Muscle of arm (tissue), 14 donors: ENCODE results near the gene SLC35G3. TPM values are rescaled to one million over a fixed set of nuclear protein-coding genes. Genes with fewer than 3 reads are reported as not detected.
"Not testable (repeated sequence)": the region's sequence is repeated elsewhere in the genome, so short reads cannot be mapped to it uniquely, and the experiment has no call there.

Source experiments
- DNase-seq: peaks from one replicate; pipeline ENCODE4 v3.0.0-alpha.2; 2013
- long read RNA-seq, 11 donors: transcript quantifications; one replicate each; lab custom pipeline, GENCODE V29; 2026
- polyA plus RNA-seq, 12 donors: library from polyadenylated mRNA; unstranded; fragments of 120-200 nt; gene quantifications; one replicate each; pipeline ENCODE4 v1.2.1, GENCODE V29; 2013; ENCODE audit not compliant: insufficient read length in 12 of 12

SLC35G3 gene
- under 1 TPM in 9 of 12 donors, not detected in 3; 0.08 to 0.89 (median 0.47) TPM for polyA plus RNA-seq
- long read RNA-seq, donor 1, result 0 reads
- long read RNA-seq, donor 2, partial matches to known transcripts, result 0 of 4 reads
- long read RNA-seq, donor 2, other reads (novel, unspliced or antisense), result 0 of 4 reads
- long read RNA-seq, donor 3, result 0 reads
- long read RNA-seq, donor 4, partial matches to known transcripts, result 0 of 1 reads
- long read RNA-seq, donor 4, other reads (novel, unspliced or antisense), result 0 of 1 reads
- long read RNA-seq, donor 5, transcript SLC35G3-201 (1 exons, 2,004 nt), result major isoform, 5 of 5 reads
- long read RNA-seq, donor 5, partial matches to known transcripts, result 0 of 5 reads
- long read RNA-seq, donor 5, other reads (novel, unspliced or antisense), result 0 of 5 reads
- long read RNA-seq, donor 6, partial matches to known transcripts, result 0 of 2 reads
- long read RNA-seq, donor 6, other reads (novel, unspliced or antisense), result 0 of 2 reads
- long read RNA-seq, donor 7, result 0 reads
- long read RNA-seq, donor 8, partial matches to known transcripts, result 0 of 3 reads
- long read RNA-seq, donor 8, other reads (novel, unspliced or antisense), result 0 of 3 reads
- long read RNA-seq, donor 9, result 0 reads
- long read RNA-seq, donor 10, partial matches to known transcripts, result 0 of 1 reads
- long read RNA-seq, donor 10, other reads (novel, unspliced or antisense), result 0 of 1 reads
- long read RNA-seq, donor 11, partial matches to known transcripts, result 0 of 3 reads
- long read RNA-seq, donor 11, other reads (novel, unspliced or antisense), result 0 of 3 reads

- DNase-seq, result not testable (repeated sequence)
Measured at GRCh38 chr17:35194001-35194400, at the start of gene SLC35G3. TSS of gene SLC35G3 (minus strand) at chr17:35194393. CDS start at chr17:35194307, 86 bp downstream.

DNA sequence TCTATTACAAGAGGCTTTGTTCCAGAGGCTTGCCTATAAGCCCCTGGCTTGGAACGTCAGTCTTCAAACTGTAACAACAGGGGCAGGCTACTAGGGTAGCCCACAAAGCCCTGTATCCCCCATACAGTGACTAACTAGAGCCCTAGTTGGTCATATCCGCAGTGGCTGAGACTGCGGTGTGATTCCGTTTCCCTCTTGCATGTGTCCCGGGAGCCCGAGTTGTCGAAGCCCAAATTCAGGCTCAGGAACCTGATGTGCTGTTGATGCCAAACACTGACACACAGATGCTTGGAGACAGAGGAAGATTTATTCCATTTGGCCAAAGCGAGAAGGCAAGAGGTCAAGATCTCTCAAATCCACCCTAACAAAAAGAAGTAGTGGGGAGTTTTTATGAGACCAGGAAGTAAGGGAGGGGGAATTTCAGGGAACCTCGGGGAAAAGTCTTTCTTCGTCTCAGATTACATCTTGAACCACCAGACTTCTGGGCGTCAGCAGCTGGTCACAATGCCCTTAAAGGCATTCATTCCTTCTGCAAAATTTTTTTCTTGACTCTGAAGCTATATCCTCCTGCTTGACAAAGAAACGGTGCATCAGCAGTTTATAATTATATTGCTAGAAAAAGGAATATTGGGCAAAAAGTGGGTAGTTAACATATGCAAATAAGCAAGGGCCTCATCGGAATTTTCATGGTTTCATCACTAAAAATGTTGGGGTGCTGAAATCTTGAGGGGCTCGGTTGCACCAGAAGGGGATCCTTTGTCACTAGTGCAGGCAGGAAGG lies 49.6 kb upstream of the SLC35G3 start:
- peak; percentile 45 for DNase-seq

DNA sequence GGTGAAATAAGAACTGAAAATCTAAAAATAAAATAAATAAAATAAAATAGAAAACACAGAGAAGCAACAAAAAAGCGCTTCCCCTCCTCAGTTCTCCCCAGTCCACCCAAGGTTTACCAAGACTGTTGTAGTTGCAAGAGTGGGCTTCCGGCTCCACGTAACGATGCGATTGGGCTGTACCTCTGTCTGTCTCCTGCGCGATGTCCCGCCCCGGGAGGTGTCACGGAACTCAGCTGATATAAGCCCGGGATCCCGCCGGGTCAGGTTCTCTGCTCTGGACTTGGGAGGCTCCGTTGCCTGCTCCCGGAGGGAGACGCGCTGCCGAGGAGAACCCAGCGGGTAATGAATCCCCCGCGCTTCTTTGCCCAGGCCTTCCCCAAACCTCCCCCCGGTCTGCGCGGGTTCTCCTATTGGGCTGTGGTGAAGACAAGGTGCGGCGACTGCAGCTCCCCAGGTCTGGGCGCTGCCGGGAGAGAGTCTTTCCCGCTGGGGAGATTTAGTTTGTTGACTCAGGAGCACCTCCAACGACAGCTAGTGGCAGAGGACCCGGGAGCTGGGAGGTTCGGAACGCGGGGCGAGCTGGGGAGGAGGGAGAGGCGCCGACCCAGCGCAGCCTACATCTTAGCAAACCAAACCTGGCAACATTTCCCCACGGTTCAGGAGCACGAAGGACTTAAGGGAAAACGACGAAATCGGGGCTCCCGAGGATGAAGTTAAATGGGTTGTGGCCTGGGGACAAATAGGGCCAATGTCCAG lies 48.8 kb upstream of the SLC35G3 start, which contains the start of gene SLFN5:
SLFN5 (plus strand) TSS at position 268 of the 756 bp plus-strand sequence. CDS start 15,619 bp downstream, outside the sequence.
- peak; percentile 92 for DNase-seq

- peak; percentile 38 for DNase-seq
Measured at GRCh38 chr17:35242158-35242804, 48.1 kb upstream of the SLC35G3 start.

DNA sequence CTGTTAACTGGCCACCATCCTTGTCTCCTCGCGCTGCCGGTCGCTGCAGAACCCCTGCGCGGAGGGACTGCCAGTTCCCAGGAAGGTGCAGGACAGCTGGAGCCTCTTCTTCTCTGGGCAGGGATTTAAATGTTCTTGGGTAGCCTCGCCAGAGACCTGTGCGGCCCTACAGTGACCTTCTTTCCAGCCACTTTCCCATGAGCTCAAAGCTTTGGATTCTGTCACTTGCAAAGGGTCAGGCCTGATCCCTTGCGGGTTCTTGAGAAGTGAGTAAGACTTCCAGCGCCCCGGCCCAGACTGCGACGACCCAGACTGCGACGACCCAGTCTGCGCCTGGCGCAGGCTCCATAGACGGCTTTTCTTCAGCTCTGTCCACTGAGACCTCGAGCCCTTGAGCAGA lies 47.3 kb upstream of the SLC35G3 start:
- DNase-seq, result no peak

GRCh38 chr17:35240861-35241260 lies 46.7 kb upstream of the SLC35G3 start:
- no peak for DNase-seq

- no peak for DNase-seq
Measured at GRCh38 chr17:35239823-35240222, 45.6 kb upstream of the SLC35G3 start.

- DNase-seq, result no peak
Measured at GRCh38 chr17:35238821-35239220, 44.6 kb upstream of the SLC35G3 start.

GRCh38 chr17:35236821-35237220 lies 42.6 kb upstream of the SLC35G3 start:
- DNase-seq, result no peak

DNA sequence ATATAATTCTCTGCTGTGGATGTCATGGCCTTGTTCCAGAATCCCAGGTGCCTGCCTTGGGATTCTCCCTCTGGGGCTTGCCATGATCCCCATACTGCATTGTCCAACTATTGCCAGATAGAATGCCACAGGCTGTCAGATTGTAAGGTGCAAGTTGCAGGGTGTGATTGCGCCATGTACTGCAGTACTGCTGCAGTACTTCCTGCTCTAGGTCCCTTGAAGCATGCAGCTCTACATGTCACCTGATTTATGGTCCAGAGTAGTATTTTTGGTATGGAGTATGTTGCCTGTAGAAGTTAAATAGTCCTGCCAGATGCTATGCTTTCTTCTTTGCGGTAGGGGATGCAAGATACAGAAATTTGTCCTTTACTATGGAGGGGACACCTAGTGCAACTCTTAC lies 41.7 kb upstream of the SLC35G3 start:
- DNase-seq, result no peak

GRCh38 chr17:35235289-35235688 lies 41.1 kb upstream of the SLC35G3 start:
- no peak for DNase-seq

GRCh38 chr17:35234315-35234714 lies 40.1 kb upstream of the SLC35G3 start:
- DNase-seq, result not testable (repeated sequence)

GRCh38 chr17:35229638-35230037 lies 35.4 kb upstream of the SLC35G3 start:
- no peak for DNase-seq

DNA sequence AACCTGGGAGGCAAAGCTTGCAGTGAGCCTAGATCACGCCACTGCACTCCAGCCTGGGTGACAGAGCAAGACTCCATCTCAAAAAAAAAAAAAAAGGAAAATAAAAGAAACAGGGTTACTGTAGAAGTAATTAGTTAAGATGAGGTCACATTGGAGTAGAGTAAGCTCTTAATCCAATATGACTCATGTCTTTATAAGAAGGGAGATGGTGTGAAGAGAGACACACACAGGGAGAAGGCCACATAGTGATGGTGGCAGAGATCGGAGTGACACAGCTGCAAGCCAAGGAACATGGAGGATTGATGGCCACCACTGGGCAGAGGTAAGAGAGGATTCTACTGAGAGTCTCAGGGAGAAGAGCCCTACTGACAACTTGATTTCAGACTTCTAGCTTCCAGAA lies 33.4 kb upstream of the SLC35G3 start:
- no peak for DNase-seq

DNA sequence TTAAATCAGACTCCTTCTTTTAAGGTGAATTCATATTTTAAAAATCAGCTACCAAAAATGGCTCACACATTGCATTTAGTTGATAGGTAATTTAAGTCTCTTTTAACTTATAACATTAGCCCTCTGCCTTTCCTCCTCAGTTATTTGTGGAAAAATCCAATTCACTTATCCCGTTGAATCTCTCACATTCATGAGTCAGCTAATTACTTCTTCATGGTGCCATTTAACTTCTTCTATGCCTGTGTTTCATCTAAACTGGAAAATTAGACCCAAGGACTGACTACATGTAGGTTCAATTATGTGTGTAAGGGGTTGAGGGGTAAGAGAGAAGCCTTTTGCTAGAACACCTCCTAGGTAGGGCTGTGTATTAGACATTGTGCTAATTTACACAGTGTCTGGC lies 30.2 kb upstream of the SLC35G3 start:
- DNase-seq, result no peak

GRCh38 chr17:35222452-35222851 lies 28.3 kb upstream of the SLC35G3 start:
- DNase-seq, result no peak

GRCh38 chr17:35218915-35219314 lies 24.7 kb upstream of the SLC35G3 start:
- DNase-seq, result no peak

DNA sequence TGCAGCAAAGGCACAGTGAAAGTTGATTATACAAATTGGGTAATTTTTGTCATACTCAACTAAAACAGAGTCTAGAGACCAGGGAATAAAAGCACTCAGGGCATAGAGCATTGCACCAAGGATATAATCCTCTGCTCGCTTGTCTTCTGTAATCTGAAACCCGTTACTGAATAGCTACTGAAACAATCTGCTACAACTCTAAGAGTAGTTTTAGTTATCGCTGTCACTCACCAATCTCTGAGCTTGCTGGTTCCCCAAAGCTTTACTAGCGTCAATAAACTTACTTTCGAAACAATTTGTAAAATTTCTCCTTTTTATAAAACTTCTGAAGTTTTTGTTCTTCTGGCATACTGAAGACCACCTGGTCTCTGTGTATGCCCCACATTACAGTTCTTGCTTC lies 22.9 kb upstream of the SLC35G3 start:
- no peak for DNase-seq

GRCh38 chr17:35214631-35215273 lies 20.6 kb upstream of the SLC35G3 start:
- no peak for DNase-seq

GRCh38 chr17:35214192-35214591 lies 20.0 kb upstream of the SLC35G3 start:
- no peak for DNase-seq
